HG02885 (cell line): ENCODE measurements around the gene NOTCH2.
A peak's percentile ranks its signal among the peaks of the same experiment; 100 is the strongest.
"Not testable (repeated sequence)": the region's sequence is repeated elsewhere in the genome, so short reads cannot be mapped to it uniquely, and the experiment has no call there.

Experiments
- ATAC-seq: cut with Tn5 transposase; IDR thresholded peaks from one replicate; pipeline ENCODE4 v1.9.1; 2021; ENCODE audit warnings: mild to moderate bottlenecking; ENCODE audit not compliant: unreplicated experiment, poor library complexity

NOTCH2 gene

DNA sequence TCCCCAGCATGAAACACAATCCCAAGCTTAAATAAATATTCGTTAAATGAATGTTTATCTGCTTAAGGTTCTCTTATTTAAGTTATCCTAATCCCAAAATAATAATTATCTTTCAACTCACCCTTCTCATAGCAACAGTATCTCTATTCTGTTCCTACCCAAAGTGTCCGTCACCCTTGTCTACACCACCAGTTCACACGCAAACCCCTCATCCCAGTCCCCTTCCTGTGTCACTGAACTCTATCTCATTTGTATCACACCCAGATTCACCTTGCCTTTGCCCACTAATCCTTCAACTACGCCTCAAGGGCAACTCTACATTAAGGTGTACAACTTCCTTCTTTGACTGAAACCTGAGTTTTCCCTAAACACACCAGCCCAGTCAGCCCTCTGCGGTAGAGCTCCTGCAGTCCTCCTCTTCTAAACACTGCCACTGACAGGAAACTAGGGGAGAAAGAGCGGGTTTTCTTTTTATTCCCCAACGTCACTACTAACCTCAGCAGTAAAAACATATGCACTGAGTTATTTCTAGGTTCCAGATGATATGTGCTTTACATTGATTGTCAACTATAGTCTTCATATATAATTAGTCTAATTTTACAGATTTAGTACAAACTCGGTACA lies 92.2 kb downstream of the NOTCH2 start:
- ATAC-seq = not testable (repeated sequence)

DNA sequence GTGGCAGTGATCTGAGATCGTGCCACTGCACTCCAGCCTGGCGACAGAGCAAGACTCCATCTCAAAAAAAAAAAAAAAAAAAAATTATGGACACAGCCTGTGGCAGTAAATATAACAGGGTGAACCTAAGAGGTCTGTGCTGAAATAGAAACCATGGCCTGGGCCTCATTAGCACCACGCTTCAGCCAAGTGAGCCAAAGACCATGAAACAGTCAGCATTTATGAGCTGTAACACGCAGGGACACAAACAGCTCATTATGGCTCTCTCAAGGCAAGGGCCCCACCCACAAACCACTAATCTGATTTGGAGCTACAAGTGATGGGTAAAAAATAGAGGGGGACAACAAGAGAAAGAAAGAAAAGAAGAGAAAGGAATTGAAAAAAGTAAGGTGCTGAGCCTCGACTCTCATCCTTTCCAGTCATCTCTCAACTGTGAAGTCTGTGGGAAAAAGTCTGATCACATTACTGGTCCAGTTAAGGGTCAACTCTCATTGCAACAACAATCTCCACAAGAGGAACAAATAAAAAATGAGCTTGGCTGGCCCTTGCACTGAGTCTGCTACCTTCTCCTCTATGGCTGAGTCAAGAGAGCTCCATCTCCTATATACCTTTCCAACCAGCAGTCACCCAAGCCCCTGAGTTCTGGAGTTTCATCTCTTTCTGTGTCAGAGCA lies 93.7 kb downstream of the NOTCH2 start:
- ATAC-seq = not testable (repeated sequence)

DNA sequence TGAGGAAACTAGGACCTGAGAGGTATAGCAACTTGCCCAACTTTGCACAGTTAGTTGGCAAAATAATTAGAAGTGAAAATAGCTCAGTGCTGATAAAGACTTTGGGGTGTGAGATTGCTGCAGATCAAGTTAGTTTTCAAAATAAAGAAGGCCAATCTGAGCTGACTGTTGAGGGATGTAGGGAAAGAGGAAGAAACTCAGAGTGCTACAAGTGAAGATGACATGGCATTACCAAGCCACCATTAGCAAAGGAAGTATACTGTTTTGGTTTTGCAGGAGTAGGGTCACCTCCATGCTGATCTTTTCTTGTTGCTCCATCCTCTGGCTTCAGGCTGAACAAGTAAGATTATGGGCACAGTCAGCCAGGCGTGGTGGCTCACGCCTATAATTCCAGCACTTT lies 94.5 kb downstream of the NOTCH2 start:
- ATAC-seq = no peak

DNA sequence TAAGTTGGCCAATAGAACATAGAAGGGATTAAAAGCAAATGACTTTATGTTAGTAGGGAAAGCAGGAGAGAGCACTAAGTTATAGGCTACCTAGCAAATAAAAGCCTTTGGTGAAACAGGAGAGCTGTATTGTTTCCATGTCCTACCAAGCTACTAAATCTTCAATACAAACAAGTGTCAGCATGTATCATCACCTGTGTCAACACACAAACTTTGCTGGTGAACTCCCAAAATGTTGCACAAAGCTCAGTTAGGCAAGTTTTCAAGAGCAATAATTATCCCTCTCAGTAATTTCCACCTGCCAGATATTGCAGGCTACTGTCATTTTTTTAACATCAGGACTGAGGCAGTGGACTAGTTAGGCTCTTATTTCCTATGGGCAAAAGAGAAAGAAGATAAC lies 95.4 kb downstream of the NOTCH2 start:
- ATAC-seq = no peak

GRCh38 chr1:119971710-119972570 lies 97.5 kb downstream of the NOTCH2 start:
- ATAC-seq = no peak

DNA sequence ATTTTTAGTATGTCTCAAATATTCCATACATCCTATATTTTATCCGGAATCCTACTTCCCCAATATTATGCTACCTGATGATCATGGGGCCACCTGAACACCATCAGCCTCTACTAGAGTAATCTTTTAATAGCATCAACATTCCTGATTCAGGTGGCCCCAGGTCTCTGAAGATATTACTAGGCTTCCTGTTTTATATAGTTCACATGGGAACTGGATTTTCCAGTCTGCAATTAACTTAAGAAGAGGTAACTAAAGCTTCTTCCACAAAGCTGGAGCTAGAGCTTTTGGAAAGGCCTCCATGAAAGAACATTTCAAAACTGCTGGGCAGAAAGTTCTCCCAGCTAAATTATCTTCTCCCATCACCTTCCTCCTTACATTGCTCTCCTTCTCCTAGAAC lies 100.9 kb downstream of the NOTCH2 start:
- no peak for ATAC-seq

- ATAC-seq = peak; percentile 88
Measured at GRCh38 chr1:119968068-119968492, 101.4 kb downstream of the NOTCH2 start.

DNA sequence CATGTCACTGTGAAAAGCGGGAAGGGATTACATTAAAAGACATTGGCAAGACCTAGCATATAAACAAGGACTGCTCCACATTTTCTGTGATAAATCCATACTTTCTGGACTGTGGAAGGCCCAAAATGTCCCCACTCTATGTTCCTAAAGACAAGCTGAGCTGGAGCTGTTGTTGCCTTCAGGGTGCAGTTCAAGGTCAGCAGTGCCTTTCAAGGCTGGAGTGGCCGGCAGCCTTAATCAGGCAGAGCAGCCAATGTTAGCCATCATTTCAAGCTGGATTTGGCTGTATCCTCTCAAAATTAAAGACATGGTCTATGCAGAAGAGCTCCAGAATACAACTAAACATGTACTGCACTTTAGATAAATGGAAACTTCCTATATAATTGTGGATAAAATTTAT lies 102.8 kb downstream of the NOTCH2 start:
- no peak for ATAC-seq

GRCh38 chr1:119966020-119966419 lies 103.4 kb downstream of the NOTCH2 start:
- no peak for ATAC-seq

DNA sequence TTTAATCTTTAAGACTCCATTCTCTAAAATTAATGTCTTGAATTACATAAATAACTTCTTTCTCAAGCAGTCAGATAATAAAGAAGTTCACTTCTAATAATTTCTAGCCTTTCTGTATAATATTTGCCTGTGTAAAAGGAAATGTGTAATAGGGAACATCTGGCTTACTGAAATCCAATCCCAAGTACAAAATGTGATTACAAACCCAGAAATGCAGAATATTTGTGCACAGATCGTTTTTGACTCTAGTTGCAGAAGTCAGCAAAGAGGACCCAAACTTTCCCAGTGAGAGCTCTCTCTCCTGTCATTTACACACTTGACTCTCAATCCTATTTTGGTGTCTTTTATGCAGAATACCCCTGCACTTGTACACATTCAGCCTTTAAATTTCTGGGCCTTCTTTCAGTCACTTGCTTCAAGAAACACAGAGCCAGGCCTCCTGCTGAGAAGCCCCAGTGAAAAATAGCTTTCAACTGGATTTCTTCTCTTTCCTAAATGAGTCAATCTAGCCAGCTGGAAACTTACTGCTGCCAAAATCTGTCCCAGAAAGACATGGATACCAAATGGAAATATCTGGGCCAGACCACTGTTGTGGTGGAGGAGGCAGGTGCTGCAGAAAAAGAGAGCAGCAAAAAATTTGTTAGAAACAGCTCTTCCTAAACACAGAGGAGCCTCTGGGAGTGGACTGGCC lies 104.6 kb downstream of the NOTCH2 start:
- ATAC-seq = no peak

- ATAC-seq = no peak
Measured at GRCh38 chr1:119962296-119962968, 107.0 kb downstream of the NOTCH2 start.

- no peak for ATAC-seq
Measured at GRCh38 chr1:119960501-119960900, 109.0 kb downstream of the NOTCH2 start.

- ATAC-seq = no peak
Measured at GRCh38 chr1:119959268-119960220, 109.9 kb downstream of the NOTCH2 start.

DNA sequence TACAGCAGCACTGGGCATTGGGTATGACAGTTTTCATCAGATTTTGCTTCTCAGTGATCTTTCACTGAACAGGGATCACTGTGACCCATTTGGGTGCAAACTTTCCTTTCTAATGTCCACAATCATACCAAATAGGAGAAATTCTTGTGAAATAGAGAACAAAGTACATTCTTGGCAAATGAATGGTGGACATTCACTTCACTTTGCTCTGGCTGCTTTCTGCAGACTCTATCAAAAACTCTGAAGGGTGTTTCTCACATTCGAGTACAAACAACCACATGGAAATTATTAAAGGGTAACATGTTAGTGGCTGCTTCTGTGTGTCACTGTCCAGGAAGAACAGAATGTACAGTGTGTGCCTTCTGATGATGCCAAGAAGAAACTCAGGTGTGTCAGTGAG lies 111.2 kb downstream of the NOTCH2 start:
- ATAC-seq = no peak

GRCh38 chr1:119956306-119956705 lies 113.2 kb downstream of the NOTCH2 start:
- no peak for ATAC-seq

- no peak for ATAC-seq
Measured at GRCh38 chr1:119954476-119955422, 114.7 kb downstream of the NOTCH2 start.

GRCh38 chr1:119953266-119953998 lies 116.0 kb downstream of the NOTCH2 start:
- ATAC-seq = no peak
